WI38 (cell line): ENCODE measurements around the gene MPI.
"Not testable (repeated sequence)": the region's sequence is repeated elsewhere in the genome, so short reads cannot be mapped to it uniquely, and the experiment has no call there.

Experiments
- H3K4me3 ChIP-seq: 2 replicates; pipeline ENCODE4 v1.5.1; 2011; ENCODE audit warnings: low read depth, mild to moderate bottlenecking, control low read depth, low read length
- TF ChIP-seq, protein P1 (sequence below): IDR thresholded peaks from 2 replicates; pipeline ENCODE4 v1.5.1; 2012; ENCODE audit warnings: low read depth, mild to moderate bottlenecking, control low read depth, low read length

The MPI gene

DNA sequence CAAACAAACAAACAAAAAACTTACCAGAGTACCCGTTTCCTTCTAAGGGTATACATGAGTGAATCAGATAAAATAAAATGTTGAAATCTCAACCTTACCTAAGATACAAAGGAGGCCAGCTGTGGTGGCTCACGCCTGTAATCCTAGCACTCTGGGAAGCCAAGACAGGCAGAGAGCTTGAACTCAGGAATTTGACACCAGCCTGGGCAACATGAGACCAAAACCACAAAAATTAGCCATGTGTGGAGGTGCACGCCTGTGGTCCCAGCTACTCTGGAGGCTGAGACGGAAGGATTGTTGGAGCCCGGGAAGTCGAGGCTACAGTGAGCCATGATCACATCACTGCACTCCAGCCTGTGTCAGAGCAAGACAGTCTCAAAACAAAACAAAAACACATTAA lies 27.8 kb downstream of the MPI start:
- TF ChIP-seq, protein P1, sequence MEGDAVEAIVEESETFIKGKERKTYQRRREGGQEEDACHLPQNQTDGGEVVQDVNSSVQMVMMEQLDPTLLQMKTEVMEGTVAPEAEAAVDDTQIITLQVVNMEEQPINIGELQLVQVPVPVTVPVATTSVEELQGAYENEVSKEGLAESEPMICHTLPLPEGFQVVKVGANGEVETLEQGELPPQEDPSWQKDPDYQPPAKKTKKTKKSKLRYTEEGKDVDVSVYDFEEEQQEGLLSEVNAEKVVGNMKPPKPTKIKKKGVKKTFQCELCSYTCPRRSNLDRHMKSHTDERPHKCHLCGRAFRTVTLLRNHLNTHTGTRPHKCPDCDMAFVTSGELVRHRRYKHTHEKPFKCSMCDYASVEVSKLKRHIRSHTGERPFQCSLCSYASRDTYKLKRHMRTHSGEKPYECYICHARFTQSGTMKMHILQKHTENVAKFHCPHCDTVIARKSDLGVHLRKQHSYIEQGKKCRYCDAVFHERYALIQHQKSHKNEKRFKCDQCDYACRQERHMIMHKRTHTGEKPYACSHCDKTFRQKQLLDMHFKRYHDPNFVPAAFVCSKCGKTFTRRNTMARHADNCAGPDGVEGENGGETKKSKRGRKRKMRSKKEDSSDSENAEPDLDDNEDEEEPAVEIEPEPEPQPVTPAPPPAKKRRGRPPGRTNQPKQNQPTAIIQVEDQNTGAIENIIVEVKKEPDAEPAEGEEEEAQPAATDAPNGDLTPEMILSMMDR: no peak

DNA sequence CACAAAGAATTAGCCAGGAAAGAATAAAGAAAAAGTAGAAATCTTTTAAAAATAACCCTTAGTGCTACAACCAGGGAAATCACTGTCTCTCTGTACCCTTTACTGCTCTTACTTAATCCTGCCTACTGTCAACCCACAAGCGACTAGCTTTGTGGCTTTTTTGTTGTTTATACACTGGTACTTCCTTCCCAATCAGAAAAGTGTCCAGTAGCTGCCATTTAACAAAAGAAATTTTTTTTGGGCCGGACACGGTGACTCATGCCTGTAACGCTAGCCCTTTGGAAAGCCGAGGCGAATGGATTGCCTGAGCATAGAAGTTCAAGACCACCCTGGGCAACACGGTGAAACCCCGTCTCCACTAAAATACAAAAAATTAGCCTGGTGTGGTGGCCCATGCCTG lies 30.6 kb downstream of the MPI start:
- TF ChIP-seq, protein P1: no peak
- H3K4me3 ChIP-seq: no peak overlapping the region

More for the DNA sequence above, 27.8 kb downstream of the MPI start:
- no peak overlapping the region for H3K4me3 ChIP-seq

GRCh38 chr15:74924525-74924924 lies 34.7 kb downstream of the MPI start:
- TF ChIP-seq, protein P1: no peak
- no peak overlapping the region for H3K4me3 ChIP-seq

DNA sequence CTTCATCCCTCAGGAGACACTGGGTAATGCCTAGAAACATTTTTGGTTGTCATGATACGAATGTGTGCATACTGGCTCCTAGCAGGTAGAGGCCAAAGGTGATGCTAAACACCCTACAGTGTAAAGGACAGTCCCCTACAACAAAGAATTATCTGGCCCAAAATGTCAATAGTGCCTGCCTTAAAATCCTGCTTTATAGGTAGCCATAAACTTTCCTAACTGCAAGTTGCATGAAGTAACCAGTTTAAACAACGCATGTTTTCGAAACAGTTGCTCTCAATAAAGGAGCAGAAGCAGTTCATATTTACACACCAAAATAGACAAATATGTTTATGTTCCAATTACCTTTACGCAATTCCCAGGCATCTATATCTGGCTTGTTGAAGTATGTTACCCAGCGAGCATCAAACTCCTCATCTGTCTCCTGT lies 38.9 kb downstream of the MPI start:
- TF ChIP-seq, protein P1: no peak
- no peak overlapping the region for H3K4me3 ChIP-seq

GRCh38 chr15:74933573-74933972 lies 43.7 kb downstream of the MPI start:
- no peak overlapping the region for H3K4me3 ChIP-seq
- TF ChIP-seq, protein P1: no peak

DNA sequence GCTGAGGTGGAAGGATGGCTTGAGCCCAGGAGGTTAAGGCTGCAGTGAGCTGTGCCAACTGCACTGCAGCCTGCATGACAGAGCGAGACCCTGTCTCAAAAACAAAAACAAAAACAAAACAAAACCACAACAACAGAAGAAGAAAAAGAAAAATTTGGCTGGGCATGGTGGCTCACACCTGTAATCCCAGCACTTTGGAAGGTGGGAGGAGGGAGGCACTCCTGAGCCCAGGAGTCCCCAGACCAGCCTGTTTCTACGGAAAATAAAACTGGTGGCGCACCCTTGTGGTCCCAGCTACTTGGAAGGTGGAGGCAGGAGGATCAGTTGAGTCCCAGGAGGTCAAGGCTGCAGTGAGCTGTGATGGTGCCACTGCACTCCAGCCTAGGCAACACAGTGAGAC lies 45.4 kb downstream of the MPI start:
- H3K4me3 ChIP-seq: not testable (repeated sequence)

DNA sequence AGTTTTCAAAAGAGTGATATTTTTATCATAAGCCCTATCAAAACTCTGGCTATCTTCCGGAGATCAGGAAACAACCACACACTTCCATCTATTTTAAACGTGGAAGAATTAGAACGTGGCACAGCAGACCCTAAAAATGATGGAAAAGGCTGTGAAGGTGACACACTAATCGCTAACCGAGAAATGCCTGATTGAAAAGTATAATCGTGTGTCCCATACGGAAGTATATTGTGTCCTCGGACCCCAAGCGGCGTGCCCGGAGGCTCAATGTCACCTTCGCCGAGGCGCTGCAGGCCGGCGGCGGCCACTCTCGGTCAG lies 47.4 kb downstream of the MPI start:
- peak overlapping the region; percentile 91 for H3K4me3 ChIP-seq

More for the DNA sequence above, 47.4 kb downstream of the MPI start:
- TF ChIP-seq, protein P1: no peak
